ENCODE results near the gene CGB2. TPM values are rescaled to one million over a fixed set of nuclear protein-coding genes. Genes with fewer than 3 reads are reported as not detected.
A peak's percentile ranks its signal among the peaks of the same experiment; 100 is the strongest.
"Not testable (repeated sequence)": the region's sequence is repeated elsewhere in the genome, so short reads cannot be mapped to it uniquely, and the experiment has no call there.

CGB2 gene
- total RNA-seq, result not detected in 2 replicates

GRCh38 chr19:49031642-49032301, at the start of gene CGB2:
Gene CGB2, plus strand, starts transcription at chr19:49031890. Its CDS starts 206 bp downstream, at chr19:49032096.
- not testable (repeated sequence) for H3K4me3 ChIP-seq (ENCODE audit: low read depth, low read length); DNase-seq (ENCODE audit: low read depth)
- peak; percentile 34 for TF ChIP-seq CTCF (IDR thresholded peaks at IDR 0.05; ENCODE audit: insufficient read depth, low read depth, low read length)

- H3K4me3 ChIP-seq (ENCODE audit: low read depth, low read length), result no peak overlapping the region
- DNase-seq (ENCODE audit: low read depth), result no peak
- TF ChIP-seq CTCF (IDR thresholded peaks at IDR 0.05; ENCODE audit: insufficient read depth, low read depth, low read length), result no peak
Measured at GRCh38 chr19:48982280-48982679, 49.4 kb upstream of the CGB2 start.

- no peak for TF ChIP-seq CTCF (IDR thresholded peaks at IDR 0.05; ENCODE audit: insufficient read depth, low read depth, low read length)
- DNase-seq (ENCODE audit: low read depth), result no peak
- H3K4me3 ChIP-seq (ENCODE audit: low read depth, low read length), result no peak overlapping the region
Measured at GRCh38 chr19:48985711-48986110, 46.0 kb upstream of the CGB2 start.

GRCh38 chr19:48986211-48986610, 45.5 kb upstream of the CGB2 start:
- DNase-seq (ENCODE audit: low read depth), result no peak
- no peak overlapping the region for H3K4me3 ChIP-seq (ENCODE audit: low read depth, low read length)
- no peak for TF ChIP-seq CTCF (IDR thresholded peaks at IDR 0.05; ENCODE audit: insufficient read depth, low read depth, low read length)

GRCh38 chr19:48987323-48987722, 44.4 kb upstream of the CGB2 start:
- no peak for DNase-seq (ENCODE audit: low read depth)
- no peak overlapping the region for H3K4me3 ChIP-seq (ENCODE audit: low read depth, low read length)

GRCh38 chr19:48988286-48988685, 43.4 kb upstream of the CGB2 start:
- no peak overlapping the region for H3K4me3 ChIP-seq (ENCODE audit: low read depth, low read length)
- no peak for DNase-seq (ENCODE audit: low read depth)
- no peak for TF ChIP-seq CTCF (IDR thresholded peaks at IDR 0.05; ENCODE audit: insufficient read depth, low read depth, low read length)

More at GRCh38 chr19:48987323-48987722, 44.4 kb upstream of the CGB2 start:
- no peak for TF ChIP-seq CTCF (IDR thresholded peaks at IDR 0.05; ENCODE audit: insufficient read depth, low read depth, low read length)

- TF ChIP-seq CTCF (IDR thresholded peaks at IDR 0.05; ENCODE audit: insufficient read depth, low read depth, low read length), result no peak
- DNase-seq (ENCODE audit: low read depth), result no peak
Measured at GRCh38 chr19:48988860-48989259, 42.8 kb upstream of the CGB2 start.

More at GRCh38 chr19:48988860-48989259, 42.8 kb upstream of the CGB2 start:
- H3K4me3 ChIP-seq (ENCODE audit: low read depth, low read length), result no peak overlapping the region
